ENCODE results near the gene PPP2R5D.

Gene PPP2R5D

DNA sequence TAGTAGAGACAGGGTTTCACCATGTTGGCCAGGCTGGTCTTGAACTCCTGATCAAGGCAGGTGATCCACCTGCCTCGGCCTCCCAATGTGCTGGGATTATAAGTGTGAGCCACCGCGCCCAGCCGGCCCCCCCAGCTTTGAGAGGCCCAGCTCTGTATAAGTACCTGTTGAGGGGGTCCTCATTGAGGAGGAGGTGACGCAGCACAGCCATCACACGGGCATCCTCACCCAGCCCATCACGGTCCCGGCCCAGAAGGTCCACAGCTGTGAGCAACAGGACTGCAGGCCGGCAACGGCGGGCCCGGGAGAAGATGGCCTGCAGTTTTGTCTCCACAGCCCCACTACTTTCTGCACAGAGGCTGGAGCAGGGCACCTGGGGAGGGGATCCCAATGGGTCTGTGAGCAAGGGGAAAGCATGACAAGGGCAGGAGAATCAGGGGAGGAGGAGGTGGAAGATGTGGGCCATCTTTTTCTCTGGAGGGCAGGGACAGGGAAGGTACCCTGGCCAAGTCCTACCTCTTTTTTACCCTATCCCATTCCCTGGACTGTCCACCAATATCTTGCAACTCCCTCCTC lies 16.2 kb upstream of the PPP2R5D start:
- TF ChIP-seq YY1 (IDR thresholded peaks at IDR 0.05; ENCODE audit: low read depth), result no peak

GRCh38 chr6:42968783-42969182 lies 15.6 kb upstream of the PPP2R5D start:
- TF ChIP-seq TAF1 (IDR thresholded peaks at IDR 0.05; ENCODE audit: low read depth), result no peak
- TF ChIP-seq CEBPB (IDR thresholded peaks at IDR 0.05), result no peak
- TF ChIP-seq, protein P1, sequence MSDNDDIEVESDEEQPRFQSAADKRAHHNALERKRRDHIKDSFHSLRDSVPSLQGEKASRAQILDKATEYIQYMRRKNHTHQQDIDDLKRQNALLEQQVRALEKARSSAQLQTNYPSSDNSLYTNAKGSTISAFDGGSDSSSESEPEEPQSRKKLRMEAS (IDR thresholded peaks at IDR 0.05), result no peak
- no peak for TF ChIP-seq TEAD4 (IDR thresholded peaks at IDR 0.05)

DNA sequence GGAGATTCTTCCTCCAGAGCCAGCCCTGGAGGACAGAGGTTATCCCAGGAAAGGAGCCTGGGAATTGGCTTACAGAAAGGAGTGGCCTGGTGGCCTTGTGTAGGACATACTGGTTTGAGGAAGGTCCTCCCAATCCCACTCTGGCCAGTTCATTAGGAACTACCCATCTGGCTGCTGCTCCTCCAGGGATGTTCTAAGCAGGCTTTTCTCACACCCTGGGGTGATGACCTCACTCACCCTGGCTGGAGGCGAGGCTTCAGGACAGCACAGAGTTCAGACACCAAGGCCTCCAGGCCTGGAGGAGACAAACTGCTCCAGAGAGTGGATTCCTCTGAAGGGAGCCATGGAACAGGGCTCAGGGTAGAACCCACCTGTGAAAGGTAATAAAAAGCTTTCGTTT lies 14.9 kb upstream of the PPP2R5D start:
- TF ChIP-seq EGR1 (IDR thresholded peaks at IDR 0.05), result no peak
- TF ChIP-seq YY1 (IDR thresholded peaks at IDR 0.05; ENCODE audit: low read depth), result no peak
- TF ChIP-seq TAF1 (IDR thresholded peaks at IDR 0.05; ENCODE audit: low read depth), result no peak
- no peak for TF ChIP-seq TCF12 (IDR thresholded peaks at IDR 0.05; ENCODE audit: low read depth)
- TF ChIP-seq RAD21 (IDR thresholded peaks at IDR 0.05; ENCODE audit: low read depth), result no peak
- no peak for TF ChIP-seq FOXM1 (IDR thresholded peaks at IDR 0.05; ENCODE audit: borderline replicate concordance, low read depth)
- no peak for TF ChIP-seq ZBTB7A (IDR thresholded peaks at IDR 0.05; ENCODE audit: low read depth)
- TF ChIP-seq CREB1 (IDR thresholded peaks at IDR 0.05; ENCODE audit: low read depth), result no peak
- TF ChIP-seq REST (IDR thresholded peaks at IDR 0.05; ENCODE audit: low read depth), result no peak
- no peak for TF ChIP-seq EP300 (IDR thresholded peaks at IDR 0.05; ENCODE audit: borderline replicate concordance)
- no peak for TF ChIP-seq TEAD4 (IDR thresholded peaks at IDR 0.05)
- TF ChIP-seq CEBPB (IDR thresholded peaks at IDR 0.05), result no peak
- no peak for TF ChIP-seq NFIC (IDR thresholded peaks at IDR 0.05)
- TF ChIP-seq, protein P1 (IDR thresholded peaks at IDR 0.05), result no peak
- TF ChIP-seq, protein P2, sequence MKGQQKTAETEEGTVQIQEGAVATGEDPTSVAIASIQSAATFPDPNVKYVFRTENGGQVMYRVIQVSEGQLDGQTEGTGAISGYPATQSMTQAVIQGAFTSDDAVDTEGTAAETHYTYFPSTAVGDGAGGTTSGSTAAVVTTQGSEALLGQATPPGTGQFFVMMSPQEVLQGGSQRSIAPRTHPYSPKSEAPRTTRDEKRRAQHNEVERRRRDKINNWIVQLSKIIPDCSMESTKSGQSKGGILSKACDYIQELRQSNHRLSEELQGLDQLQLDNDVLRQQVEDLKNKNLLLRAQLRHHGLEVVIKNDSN (IDR thresholded peaks at IDR 0.05), result no peak

DNA sequence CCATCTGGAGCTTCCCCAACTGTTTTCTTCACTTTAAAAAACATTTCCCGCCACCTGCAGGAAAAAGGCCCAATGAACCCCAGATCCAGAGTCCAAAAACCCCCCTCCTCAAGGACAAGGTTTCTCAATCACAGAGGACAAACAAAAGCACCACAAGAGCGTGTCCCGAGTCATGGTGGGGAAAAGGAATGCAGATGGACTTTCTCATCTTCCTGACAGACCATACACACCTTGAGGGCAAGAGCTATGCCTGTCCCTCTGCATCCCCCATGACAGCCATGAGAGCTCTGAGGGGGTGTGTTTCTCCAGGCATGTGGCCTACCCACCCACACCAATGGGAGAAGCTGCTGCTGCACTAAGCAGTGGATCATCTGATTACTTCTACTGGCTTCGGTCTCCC lies 14.4 kb upstream of the PPP2R5D start:
- no peak for TF ChIP-seq CEBPB (IDR thresholded peaks at IDR 0.05)
- TF ChIP-seq, protein P2 (IDR thresholded peaks at IDR 0.05), result no peak
- no peak for TF ChIP-seq TCF12 (IDR thresholded peaks at IDR 0.05; ENCODE audit: low read depth)
- no peak for TF ChIP-seq NFIC (IDR thresholded peaks at IDR 0.05)
- no peak for TF ChIP-seq CREB1 (IDR thresholded peaks at IDR 0.05; ENCODE audit: low read depth)
- no peak for TF ChIP-seq EP300 (IDR thresholded peaks at IDR 0.05; ENCODE audit: borderline replicate concordance)
- TF ChIP-seq YY1 (IDR thresholded peaks at IDR 0.05; ENCODE audit: low read depth), result no peak
- TF ChIP-seq RAD21 (IDR thresholded peaks at IDR 0.05; ENCODE audit: low read depth), result no peak
- TF ChIP-seq ZBTB7A (IDR thresholded peaks at IDR 0.05; ENCODE audit: low read depth), result no peak
- TF ChIP-seq FOXM1 (IDR thresholded peaks at IDR 0.05; ENCODE audit: borderline replicate concordance, low read depth), result no peak
- TF ChIP-seq TEAD4 (IDR thresholded peaks at IDR 0.05), result no peak
- no peak for TF ChIP-seq REST (IDR thresholded peaks at IDR 0.05; ENCODE audit: low read depth)
- TF ChIP-seq, protein P1 (IDR thresholded peaks at IDR 0.05), result no peak
- no peak for TF ChIP-seq TAF1 (IDR thresholded peaks at IDR 0.05; ENCODE audit: low read depth)
- TF ChIP-seq EGR1 (IDR thresholded peaks at IDR 0.05), result no peak

DNA sequence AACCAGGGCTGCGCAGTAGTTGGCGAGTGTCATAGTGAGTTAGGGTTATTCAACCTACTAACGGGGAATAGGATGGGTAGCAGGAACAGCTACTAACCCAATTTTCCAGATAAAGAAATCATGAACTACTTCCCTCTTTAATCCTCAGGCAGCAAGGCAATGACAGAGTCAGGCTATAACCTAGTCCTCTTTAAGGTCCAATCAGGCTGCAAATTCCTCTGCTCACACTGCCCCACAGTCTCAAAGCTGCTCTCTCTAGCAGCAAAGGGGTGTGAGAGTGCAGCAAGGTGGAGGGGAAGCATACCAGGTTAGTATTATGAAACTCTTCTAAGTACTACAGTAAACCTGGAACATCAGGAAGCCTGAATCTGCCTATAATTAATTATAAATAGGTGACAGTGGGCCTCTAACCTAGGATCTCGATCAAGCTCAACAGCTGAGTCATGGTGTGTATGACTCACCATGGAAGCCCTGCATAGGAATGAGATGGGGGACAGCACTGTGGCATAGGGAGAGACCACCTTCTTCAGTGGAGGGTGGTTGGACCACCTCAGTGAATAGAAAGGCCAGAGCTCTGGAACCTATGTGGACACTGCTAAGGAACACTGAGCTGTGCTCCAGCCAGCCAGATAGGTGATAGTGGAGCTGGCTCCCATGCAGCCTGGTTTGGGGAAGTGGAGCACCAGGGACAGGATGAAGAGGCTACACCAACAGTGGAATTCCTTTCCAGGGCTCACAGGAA lies 13.3 kb upstream of the PPP2R5D start:
- no peak for TF ChIP-seq REST (IDR thresholded peaks at IDR 0.05; ENCODE audit: low read depth)
- TF ChIP-seq ZBTB7A (IDR thresholded peaks at IDR 0.05; ENCODE audit: low read depth), result no peak
- TF ChIP-seq FOXM1 (IDR thresholded peaks at IDR 0.05; ENCODE audit: borderline replicate concordance, low read depth), result no peak
- TF ChIP-seq YY1 (IDR thresholded peaks at IDR 0.05; ENCODE audit: low read depth), result no peak
